Activated T-helper 17 cell treated with anti-CD3 and anti-CD28 coated beads, Interleukin-2, amount 50 U/mL, for 72 hours (primary cell): ENCODE measurements around the gene SPTSSB. TPM values are rescaled to one million over a fixed set of nuclear protein-coding genes. Genes with fewer than 3 reads are reported as not detected.

Source experiments
- ATAC-seq: fragments of 150-1000 bp; cut with Tn5 transposase; replicated peaks from 2 replicates; pipeline ENCODE4 v1.10.0; 2021; ENCODE audit warnings: mild to moderate bottlenecking, moderate library complexity
- H3K27ac Mint-ChIP-seq: one replicate; pipeline ENCODE4 v1.8.0; 2022; ENCODE audit warnings: mixed read lengths
- H3K27me3 Mint-ChIP-seq: one replicate; pipeline ENCODE4 v1.8.0; 2022; ENCODE audit warnings: mixed read lengths
- H3K36me3 Mint-ChIP-seq: one replicate; pipeline ENCODE4 v1.8.0; 2022; ENCODE audit warnings: low read depth, mild to moderate bottlenecking, mixed read lengths
- H3K4me1 Mint-ChIP-seq: one replicate; pipeline ENCODE4 v1.8.0; 2022; ENCODE audit warnings: mixed read lengths
- H3K4me3 Mint-ChIP-seq: one replicate; pipeline ENCODE4 v1.8.0; 2022; ENCODE audit warnings: mild to moderate bottlenecking, mixed read lengths
- H3K9me3 Mint-ChIP-seq: one replicate; pipeline ENCODE4 v1.8.0; 2022; ENCODE audit warnings: mixed read lengths
- total RNA-seq, 2 donors: library from RNA; stranded (reverse); gene quantifications; one replicate each; pipeline ENCODE4 v1.2.3, GENCODE V29; 2022

SPTSSB gene
- total RNA-seq, 2 donors from 2014 or later: not detected

DNA sequence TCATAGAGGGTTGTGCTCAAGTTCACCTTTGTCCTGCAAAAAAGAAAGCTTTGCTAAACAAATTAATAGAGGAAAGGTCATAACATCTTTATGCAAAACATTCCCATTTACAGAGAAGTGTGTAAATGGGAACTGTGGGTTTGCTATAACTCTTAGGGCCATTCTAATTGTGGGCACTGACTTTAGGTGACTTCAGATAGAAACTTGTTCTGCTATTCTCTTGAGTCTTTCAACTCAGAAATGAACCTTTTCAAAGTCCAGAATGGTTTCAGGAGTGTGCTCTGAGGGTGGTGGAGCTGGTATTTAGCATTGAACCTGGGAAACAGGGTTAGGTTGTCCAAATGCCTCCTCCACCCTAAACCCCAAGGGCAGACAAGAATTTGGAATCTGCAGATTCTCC is 34.0 kb downstream of the SPTSSB start:
- H3K4me3 Mint-ChIP-seq: no peak overlapping the region
- no peaks in the 10 kb centered on the region for H3K9me3 Mint-ChIP-seq
- H3K27me3 Mint-ChIP-seq: peaks cover 6% of the 10 kb centered on the region
- H3K4me1 Mint-ChIP-seq: no peaks in the 10 kb centered on the region
- no peak overlapping the region for H3K27ac Mint-ChIP-seq
- H3K36me3 Mint-ChIP-seq: no peaks in the 10 kb centered on the region
- ATAC-seq: no peak

DNA sequence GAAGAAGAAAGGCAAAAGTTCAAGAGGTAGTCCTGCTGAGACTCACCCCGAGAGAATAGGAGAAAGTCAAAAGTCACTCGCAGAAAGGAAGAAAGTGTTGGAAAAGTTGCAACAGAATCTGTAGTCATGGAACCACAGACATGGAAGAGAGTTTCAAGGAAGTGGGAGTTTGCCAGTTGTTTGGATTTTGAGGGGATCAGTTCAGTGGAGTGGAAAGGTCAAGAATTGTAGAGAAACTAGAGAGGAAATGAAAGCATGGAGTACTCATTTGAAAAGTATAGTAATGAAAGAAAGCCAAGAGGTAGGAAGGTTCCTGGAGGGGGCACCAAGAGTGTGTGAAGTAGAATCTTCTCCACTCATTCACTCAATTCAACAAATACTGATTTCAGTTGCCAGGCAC is 34.7 kb downstream of the SPTSSB start:
- Mint-ChIP-seq H3K27me3 (peaks cover 6% of the 10 kb centered on the region), H3K9me3 (no peaks in the 10 kb centered on the region), H3K27ac (no peak overlapping the region), H3K4me3 (no peak overlapping the region), H3K36me3 (no peaks in the 10 kb centered on the region), H3K4me1 (no peaks in the 10 kb centered on the region)
- no peak for ATAC-seq

DNA sequence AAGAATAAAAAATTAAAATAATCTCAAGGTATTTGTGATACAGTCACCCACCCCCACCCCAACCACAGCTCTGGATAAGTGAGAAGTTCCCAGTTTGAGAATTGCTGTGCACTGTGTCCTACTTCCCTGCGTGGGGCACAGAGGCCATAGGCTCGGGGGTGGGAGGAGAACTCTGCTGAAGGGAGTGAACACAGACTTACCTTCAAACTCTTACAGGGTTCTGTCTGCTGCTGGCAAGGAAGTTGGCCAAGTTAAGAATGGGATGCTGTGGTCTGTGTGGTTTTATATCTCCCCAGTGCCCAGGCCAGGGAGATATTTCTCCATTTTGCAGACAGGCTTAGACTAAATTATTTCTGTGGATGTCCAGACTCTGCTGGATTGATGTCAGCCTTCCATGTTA is 37.6 kb downstream of the SPTSSB start:
- no peak overlapping the region for H3K27ac Mint-ChIP-seq
- no peaks in the 10 kb centered on the region for H3K9me3 Mint-ChIP-seq
- ATAC-seq: no peak
- peaks cover 16% of the 10 kb centered on the region for H3K27me3 Mint-ChIP-seq
- H3K4me1 Mint-ChIP-seq: no peaks in the 10 kb centered on the region
- no peak overlapping the region for H3K4me3 Mint-ChIP-seq
- no peaks in the 10 kb centered on the region for H3K36me3 Mint-ChIP-seq

DNA sequence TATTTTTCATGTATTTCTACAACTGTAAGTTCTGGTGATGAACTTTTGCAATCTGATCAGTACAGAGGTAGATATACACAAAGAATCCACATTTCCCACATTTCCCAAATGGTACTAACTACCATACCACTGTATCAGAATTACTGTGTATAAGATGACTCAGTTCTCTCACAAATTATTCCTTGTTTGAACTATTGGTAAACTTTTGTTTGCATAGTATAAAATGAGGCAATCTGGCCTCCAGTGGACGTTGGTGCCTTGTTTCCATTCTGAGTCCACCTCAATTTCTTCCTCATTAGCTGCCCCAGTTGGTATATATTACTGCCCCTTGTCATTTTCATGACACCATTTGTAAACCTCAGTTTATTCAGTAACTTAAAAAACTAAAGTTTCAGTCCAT is 38.5 kb downstream of the SPTSSB start:
- H3K4me3 Mint-ChIP-seq: no peak overlapping the region
- no peak overlapping the region for H3K27ac Mint-ChIP-seq

DNA sequence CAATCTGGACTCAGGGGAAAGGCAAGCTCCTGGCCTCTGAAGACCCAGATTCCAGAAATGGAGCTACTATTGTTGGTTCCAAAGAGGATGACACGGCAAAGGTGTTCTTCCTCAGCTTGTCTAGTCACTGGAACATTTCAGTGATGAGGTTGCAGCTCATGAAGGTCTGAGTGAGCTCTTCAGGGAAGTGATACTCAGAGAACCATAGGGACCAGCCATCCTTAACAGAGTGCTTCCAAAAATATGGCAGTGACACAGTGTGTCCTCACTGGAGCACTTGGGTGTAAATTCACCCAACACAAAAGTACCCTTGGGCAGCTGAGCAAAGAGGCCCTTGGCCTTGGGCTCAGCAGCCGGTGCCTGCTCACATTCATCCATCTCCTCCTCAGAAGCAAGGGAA is 46.3 kb downstream of the SPTSSB start:
- peaks cover 11% of the 10 kb centered on the region for H3K27me3 Mint-ChIP-seq
- H3K27ac Mint-ChIP-seq: no peak overlapping the region
- no peak overlapping the region for H3K4me3 Mint-ChIP-seq
- no peaks in the 10 kb centered on the region for H3K36me3 Mint-ChIP-seq
- no peak for ATAC-seq
- H3K9me3 Mint-ChIP-seq: peaks cover 8% of the 10 kb centered on the region
- no peaks in the 10 kb centered on the region for H3K4me1 Mint-ChIP-seq

More for the DNA sequence above, 38.5 kb downstream of the SPTSSB start:
- no peak for ATAC-seq
- Mint-ChIP-seq H3K27me3 (peaks cover 16% of the 10 kb centered on the region), H3K36me3 (no peaks in the 10 kb centered on the region), H3K4me1 (no peaks in the 10 kb centered on the region), H3K9me3 (no peaks in the 10 kb centered on the region)

DNA sequence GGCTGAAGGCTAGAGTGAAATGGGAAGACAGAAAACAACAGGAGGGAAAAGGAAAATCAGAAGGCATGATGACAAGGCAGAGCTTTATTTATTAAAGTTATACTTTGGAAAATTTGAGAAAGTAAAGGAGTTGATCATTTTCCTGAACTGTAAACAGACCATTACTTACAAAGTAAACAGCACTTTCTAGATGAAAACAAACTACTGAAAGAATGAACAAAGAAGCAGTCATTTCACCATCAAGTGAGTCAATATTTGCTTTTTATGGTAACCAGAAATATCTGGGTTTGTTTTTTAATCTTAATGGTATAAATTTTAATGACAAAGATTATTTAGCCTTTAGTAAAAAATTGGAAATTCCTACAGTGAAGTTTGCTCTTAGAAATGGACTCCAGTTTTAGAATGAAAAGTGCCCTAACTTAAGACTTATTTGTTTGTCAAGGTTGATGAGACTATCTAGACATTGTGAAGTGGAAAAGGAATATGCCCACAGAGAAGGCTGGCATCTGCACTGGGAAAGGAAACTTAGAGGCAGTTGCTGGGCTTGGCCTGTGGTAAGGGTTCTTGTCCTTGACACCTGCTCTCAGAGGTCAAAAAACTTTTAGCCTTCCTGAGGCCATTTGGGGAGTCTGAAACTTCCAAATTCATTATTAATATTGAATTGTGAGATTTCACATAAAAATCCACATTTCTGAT is 47.2 kb downstream of the SPTSSB start:
- Mint-ChIP-seq H3K27me3 (peaks cover 6% of the 10 kb centered on the region), H3K36me3 (no peaks in the 10 kb centered on the region), H3K9me3 (peaks cover 8% of the 10 kb centered on the region), H3K27ac (no peak overlapping the region), H3K4me1 (no peaks in the 10 kb centered on the region), H3K4me3 (no peak overlapping the region)
- ATAC-seq: no peak

DNA sequence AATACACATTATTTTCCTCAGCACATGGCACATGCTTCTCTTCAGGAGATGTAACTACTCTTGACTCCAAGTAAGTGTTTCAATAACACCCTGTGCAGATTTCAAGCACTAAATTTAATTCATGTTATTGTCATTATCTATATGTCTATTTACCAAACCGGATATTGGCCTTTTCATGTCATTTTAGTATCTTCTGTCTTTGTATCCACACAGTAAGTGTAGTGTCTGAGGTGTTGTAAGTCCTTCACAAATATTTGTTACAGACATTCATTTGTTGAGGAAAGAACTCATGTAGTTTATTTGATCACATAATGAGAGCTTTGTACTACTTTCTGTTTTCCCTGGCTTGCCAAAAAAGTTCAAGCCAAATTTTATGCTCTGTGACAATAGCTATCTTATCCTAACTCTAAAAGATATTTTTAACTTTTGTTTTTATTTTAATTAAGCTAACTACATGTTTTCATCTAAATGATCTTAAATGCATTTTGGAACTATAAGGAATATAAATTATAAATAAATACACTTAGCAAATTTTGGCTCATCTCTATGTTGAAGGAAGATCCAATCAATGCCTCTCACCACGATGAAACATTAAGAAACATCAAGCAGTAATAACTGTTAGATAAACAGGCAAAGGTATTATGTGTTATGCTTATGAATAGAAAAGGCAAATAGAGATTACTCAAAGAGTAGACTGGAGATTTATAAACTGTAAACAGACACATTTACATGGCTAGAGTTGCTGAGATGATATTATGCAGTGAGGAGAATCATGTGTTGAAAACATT is 48.3 kb downstream of the SPTSSB start:
- Mint-ChIP-seq H3K4me1 (no peaks in the 10 kb centered on the region), H3K9me3 (peaks cover 8% of the 10 kb centered on the region), H3K36me3 (no peaks in the 10 kb centered on the region), H3K27me3 (peaks cover 6% of the 10 kb centered on the region), H3K27ac (no peak overlapping the region), H3K4me3 (no peak overlapping the region)
- ATAC-seq: no peak

DNA sequence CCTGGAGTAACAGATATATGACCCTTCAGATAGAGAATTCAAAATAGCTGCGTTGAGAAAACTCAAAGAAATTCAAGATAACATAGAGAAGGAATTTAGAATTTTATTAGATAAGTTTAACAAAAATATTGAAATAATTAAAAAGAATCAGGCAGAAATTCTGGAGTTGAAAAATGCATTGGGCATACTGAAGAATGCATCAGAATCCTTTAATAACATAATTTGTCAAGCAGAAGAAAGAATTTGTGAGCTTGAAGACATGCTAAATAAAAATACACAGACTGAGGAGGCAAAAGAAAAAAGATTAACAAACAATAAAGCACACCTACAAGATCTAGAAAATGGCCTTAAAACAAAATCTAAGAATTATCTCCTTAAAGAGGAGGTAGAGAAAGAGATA is 50.5 kb downstream of the SPTSSB start:
- no peak for ATAC-seq
- no peak overlapping the region for H3K4me3 Mint-ChIP-seq
- no peak overlapping the region for H3K27ac Mint-ChIP-seq
- no peaks in the 10 kb centered on the region for H3K36me3 Mint-ChIP-seq
- H3K4me1 Mint-ChIP-seq: no peaks in the 10 kb centered on the region
- H3K27me3 Mint-ChIP-seq: peaks cover 6% of the 10 kb centered on the region
- peaks cover 8% of the 10 kb centered on the region for H3K9me3 Mint-ChIP-seq

DNA sequence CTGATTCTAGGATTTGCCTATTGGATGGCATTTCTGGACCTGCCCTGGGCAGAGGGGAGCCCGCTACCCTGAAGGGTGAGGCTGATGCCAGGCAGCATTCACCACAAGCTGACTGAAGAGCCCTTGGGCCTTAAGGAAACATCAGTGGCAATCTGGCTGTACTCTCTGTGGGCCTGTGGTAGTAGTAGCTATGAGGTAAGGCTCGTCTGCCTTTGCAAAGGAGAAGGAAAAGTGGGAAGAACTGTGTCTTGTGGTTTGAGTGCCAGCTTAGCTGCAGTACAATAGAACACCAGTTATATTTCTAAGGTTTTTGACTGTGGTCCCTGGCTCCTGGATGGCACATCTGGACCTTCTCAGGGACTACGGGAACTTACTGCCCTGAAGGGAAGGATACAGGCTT is 51.5 kb downstream of the SPTSSB start:
- Mint-ChIP-seq H3K27ac (no peak overlapping the region), H3K4me3 (no peak overlapping the region), H3K27me3 (peaks cover 6% of the 10 kb centered on the region), H3K4me1 (no peaks in the 10 kb centered on the region), H3K9me3 (peaks cover 8% of the 10 kb centered on the region), H3K36me3 (no peaks in the 10 kb centered on the region)
- no peak for ATAC-seq

DNA sequence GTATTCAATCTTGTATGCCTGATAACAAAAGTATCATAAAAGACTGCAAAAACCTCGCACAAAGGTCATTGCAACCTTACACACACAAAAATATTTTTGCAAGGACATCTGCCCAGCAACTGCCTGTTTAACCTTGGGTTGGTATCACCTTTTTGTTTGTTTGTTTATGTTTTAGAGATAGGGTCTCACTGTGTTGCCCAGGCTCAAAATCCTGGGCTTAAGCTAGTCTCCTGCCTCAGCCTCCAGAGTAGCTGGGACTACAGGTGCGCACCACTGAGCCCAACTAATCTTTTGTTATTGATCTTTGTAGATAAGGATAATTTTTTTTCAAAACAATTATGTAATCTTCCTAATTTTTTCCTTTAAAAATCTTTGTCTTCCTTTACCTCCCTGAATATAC is 54.2 kb downstream of the SPTSSB start:
- Mint-ChIP-seq H3K27ac (no peak overlapping the region), H3K4me3 (no peak overlapping the region), H3K9me3 (peaks cover 8% of the 10 kb centered on the region), H3K36me3 (no peaks in the 10 kb centered on the region), H3K4me1 (no peaks in the 10 kb centered on the region), H3K27me3 (peaks cover 6% of the 10 kb centered on the region)
- ATAC-seq: no peak

DNA sequence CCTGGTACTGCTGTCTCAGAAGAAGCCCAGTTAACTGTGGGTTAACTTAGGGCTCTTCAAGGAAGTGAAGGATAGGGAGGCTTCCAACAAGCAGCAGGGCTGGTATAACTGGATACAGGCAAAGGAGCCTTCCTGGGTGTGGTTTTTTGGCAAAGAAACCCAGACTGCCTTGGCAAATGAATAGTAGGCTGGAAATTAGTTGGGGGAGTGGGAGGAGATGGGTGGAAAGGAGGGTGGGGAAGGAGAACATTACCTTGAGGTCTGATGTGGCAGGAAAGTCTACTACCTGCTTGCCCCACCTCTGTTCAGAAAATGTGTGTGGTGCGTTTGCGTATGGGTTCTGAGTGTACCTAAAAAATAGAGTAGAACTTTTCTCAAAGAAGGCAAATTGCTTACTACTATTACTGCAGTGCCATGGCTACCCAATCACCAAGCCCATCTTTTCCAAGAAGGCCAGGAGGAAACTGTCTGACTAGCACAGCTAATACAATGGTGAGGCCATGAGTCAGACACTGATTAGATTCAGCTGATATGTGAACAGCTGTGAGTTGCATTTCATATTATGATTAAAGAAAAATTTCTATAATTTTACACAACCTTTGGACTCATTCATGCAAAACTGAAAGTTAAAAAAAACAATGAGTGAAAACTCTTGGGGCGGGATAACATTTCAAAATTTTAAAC is 55.2 kb downstream of the SPTSSB start:
- no peak overlapping the region for H3K4me3 Mint-ChIP-seq
- no peak for ATAC-seq
- H3K36me3 Mint-ChIP-seq: no peaks in the 10 kb centered on the region
- H3K9me3 Mint-ChIP-seq: peaks cover 5% of the 10 kb centered on the region
- H3K27me3 Mint-ChIP-seq: peaks cover 3% of the 10 kb centered on the region
- peaks cover 2% of the 10 kb centered on the region for H3K4me1 Mint-ChIP-seq
- no peak overlapping the region for H3K27ac Mint-ChIP-seq

DNA sequence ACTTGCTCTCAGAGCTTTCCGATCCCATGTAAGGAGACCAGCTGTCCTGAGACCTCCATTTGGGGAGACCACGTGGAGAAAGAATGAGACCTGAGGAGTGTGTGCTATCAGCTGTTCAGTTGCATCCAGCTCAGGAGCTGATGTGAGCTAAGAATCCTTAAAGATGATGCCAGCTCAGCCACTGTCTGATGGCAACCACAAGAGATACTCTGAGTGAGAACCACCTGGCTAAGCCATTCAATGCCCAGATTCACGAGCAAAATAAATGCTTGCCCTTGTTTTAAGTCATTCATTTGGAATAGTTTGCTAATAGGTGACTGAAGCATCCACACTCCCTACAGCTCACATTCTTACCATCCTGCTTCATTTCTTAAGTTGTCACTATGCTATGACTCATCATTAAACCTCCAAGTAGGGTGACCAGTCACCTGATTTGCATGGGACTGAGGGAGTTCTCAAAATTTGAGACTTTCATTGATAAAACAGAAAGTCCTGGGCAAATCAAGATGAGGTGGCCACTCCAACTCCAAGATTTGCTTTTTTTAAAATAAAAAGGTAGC is 56.4 kb downstream of the SPTSSB start:
- no peaks in the 10 kb centered on the region for H3K36me3 Mint-ChIP-seq
- ATAC-seq: no peak
- H3K27me3 Mint-ChIP-seq: no peaks in the 10 kb centered on the region
- H3K9me3 Mint-ChIP-seq: no peaks in the 10 kb centered on the region
- no peak overlapping the region for H3K4me3 Mint-ChIP-seq
- no peak overlapping the region for H3K27ac Mint-ChIP-seq
- peaks cover 15% of the 10 kb centered on the region for H3K4me1 Mint-ChIP-seq

DNA sequence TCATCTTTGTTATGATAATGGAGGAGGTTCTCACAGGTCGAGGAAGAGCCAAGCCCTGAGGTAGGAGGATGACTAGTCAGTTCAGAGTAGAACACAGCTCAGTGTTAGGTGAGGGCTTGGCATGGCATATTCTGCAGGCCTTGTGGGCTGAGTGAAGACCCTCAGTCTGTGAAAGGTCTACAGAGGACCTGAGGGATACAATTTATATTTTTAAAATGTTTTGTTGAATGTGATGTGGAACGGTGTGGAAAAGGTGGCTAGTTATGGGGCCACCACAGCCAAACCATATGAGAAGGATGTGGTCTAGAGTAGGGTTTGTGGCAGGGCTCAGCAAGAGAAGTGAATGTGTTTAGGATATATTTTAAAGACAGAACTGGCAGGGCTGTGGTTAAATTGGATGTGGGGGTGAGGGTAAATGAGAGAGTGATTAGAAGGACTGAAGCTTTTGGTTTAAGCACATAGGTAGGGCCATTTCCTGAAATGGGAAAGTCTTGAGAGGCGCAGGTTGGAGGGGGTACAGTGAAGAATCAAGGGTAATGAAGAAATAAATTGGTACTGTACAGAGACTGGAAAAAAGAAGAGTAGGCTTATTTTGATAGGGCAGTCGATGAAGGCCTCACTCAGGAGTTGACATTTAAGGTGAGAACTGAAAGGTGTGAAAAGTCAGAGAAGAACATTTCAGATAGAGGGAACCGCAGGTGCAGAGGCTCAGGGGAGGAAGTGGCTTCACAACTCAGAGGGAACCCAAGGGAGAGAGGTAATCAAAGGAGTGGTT is 60.5 kb downstream of the SPTSSB start:
- H3K9me3 Mint-ChIP-seq: peaks cover 4% of the 10 kb centered on the region
- H3K27ac Mint-ChIP-seq: peak overlapping the region; percentile 63
- H3K36me3 Mint-ChIP-seq: no peaks in the 10 kb centered on the region
- H3K27me3 Mint-ChIP-seq: peaks cover 5% of the 10 kb centered on the region
- H3K4me3 Mint-ChIP-seq: peak overlapping the region; percentile 24
- peak; percentile 89 for ATAC-seq
- peaks cover 16% of the 10 kb centered on the region for H3K4me1 Mint-ChIP-seq
